ENCODE measurements around the gene ERVFRD-1.

Gene ERVFRD-1

GRCh38 chr6:11110921-11111768 lies at the start of gene ERVFRD-1:
TSS of gene ERVFRD-1 (minus strand) at chr6:11111725. CDS start at chr6:11105310, 6,415 bp downstream.
- no peak for TF ChIP-seq CTCF (IDR thresholded peaks at IDR 0.05)

- no peak for TF ChIP-seq CTCF (IDR thresholded peaks at IDR 0.05)
Measured at GRCh38 chr6:11160199-11160598, 48.7 kb upstream of the ERVFRD-1 start.

GRCh38 chr6:11155589-11155988 lies 44.1 kb upstream of the ERVFRD-1 start:
- no peak for TF ChIP-seq CTCF (IDR thresholded peaks at IDR 0.05)

- TF ChIP-seq CTCF (IDR thresholded peaks at IDR 0.05), result no peak
Measured at GRCh38 chr6:11153447-11153846, 41.9 kb upstream of the ERVFRD-1 start.

- TF ChIP-seq CTCF (IDR thresholded peaks at IDR 0.05), result no peak
Measured at GRCh38 chr6:11152581-11152980, 41.1 kb upstream of the ERVFRD-1 start.

- no peak for TF ChIP-seq CTCF (IDR thresholded peaks at IDR 0.05)
Measured at GRCh38 chr6:11151488-11151887, 40.0 kb upstream of the ERVFRD-1 start.

- no peak for TF ChIP-seq CTCF (IDR thresholded peaks at IDR 0.05)
Measured at GRCh38 chr6:11149551-11149950, 38.0 kb upstream of the ERVFRD-1 start.

Measured in LNCAP (cell line).